Vagina (tissue), 2 donors: ENCODE results near the gene ZCCHC14.
"Not testable (repeated sequence)": the region's sequence is repeated elsewhere in the genome, so short reads cannot be mapped to it uniquely, and the experiment has no call there.

ENCODE experiments used
- CTCF ChIP-seq, 3 experiments: fragments of 450-650 bp in 2 of 3; fragments of 200-600 bp in 1 of 3; sonication (generic) in 1 of 3; IDR thresholded peaks; one replicate each; pipeline ENCODE4 v1.5.1; 2017 to 2019; ENCODE audit warnings: antibody characterized with exemption in 3 of 3, mild to moderate bottlenecking in 2 of 3, moderate library complexity in 2 of 3
- POLR2A ChIP-seq, 2 donors: fragments of 450-650 bp; IDR thresholded peaks; one replicate each; pipeline ENCODE4 v1.6.1; 2017; ENCODE audit warnings: antibody characterized with exemption in 2 of 2, mild to moderate bottlenecking in 2 of 2, moderate library complexity in 2 of 2
- POLR2AphosphoS5 ChIP-seq, 2 donors: sonication (generic); formaldehyde crosslinking; IDR thresholded peaks; one replicate each; pipeline ENCODE4 v1.9.0; 2017; ENCODE audit warnings: antibody characterized with exemption in 2 of 2, mild to moderate bottlenecking in 2 of 2, low read depth in 1 of 2; ENCODE audit not compliant: insufficient read depth in 1 of 2

- not testable (repeated sequence) for TF ChIP-seq POLR2AphosphoS5 (IDR thresholded peaks at IDR 0.05; ENCODE audit: insufficient read depth in 1 of 2, low read depth in 1 of 2); POLR2A (IDR thresholded peaks at IDR 0.05); CTCF (IDR thresholded peaks at IDR 0.05)
These were observed 25.0 kb upstream of the ZCCHC14 start for GRCh38 chr16:87517610-87518429.
